ENCODE measurements around the gene RYR3. TPM values are rescaled to one million over a fixed set of nuclear protein-coding genes. Genes with fewer than 3 reads are reported as not detected.

The RYR3 gene
- total and polyA plus RNA-seq, 2 donors (not counting 1 experiment from before 2014, with no cell fraction given) = not detected

GRCh38 chr15:33357845-33358244 is 47.1 kb downstream of the RYR3 start:
- ATAC-seq (ENCODE audit: low read depth) (no peak), DNase-seq (no peak)
- WGBS (ENCODE audit: insufficient coverage) = 84% methylated on average over 3 of the region's 4 CpGs
- Mint-ChIP-seq H3K4me1 (no peaks in the 10 kb centered on the region), H3K27me3 (peaks cover 10% of the 10 kb centered on the region), H3K4me3 (no peak overlapping the region), H3K27ac (no peak overlapping the region), H3K9me3 (ENCODE audit: insufficient read depth) (no peaks in the 10 kb centered on the region)
- no peak overlapping the region for H3K27ac ChIP-seq (ENCODE audit: low read length in 2 of 2)
- no peaks in the 10 kb centered on the region for H3K79me2 ChIP-seq (ENCODE audit: control insufficient read depth, insufficient read depth, low read length)
- intact Hi-C loops (cut with micrococcal nuclease) = no loop called here
- no peaks in the 10 kb centered on the region for H3K36me3 ChIP-seq (replicated peaks in 1 of 2; ENCODE audit: control extremely low read depth in 1 of 2, control insufficient read depth in 1 of 2, extremely low read depth in 1 of 2, insufficient read depth in 2 of 2, low read length in 1 of 2)
- ChIA-PET POLR2A (no interaction called here), CTCF (no interaction called here)
- H3K9me3 ChIP-seq (ENCODE audit: control extremely low read depth in 1 of 3, control insufficient read depth in 2 of 3, insufficient read depth in 1 of 3, low read length in 2 of 3) = no peaks in the 10 kb centered on the region
- H4K20me1 ChIP-seq (ENCODE audit: control insufficient read depth, insufficient read depth, low read length, poor library complexity, severe bottlenecking) = no peaks in the 10 kb centered on the region
- H2AFZ ChIP-seq (ENCODE audit: insufficient read depth, low read depth, low read length, poor library complexity, severe bottlenecking) = no peak overlapping the region
- H3K4me2 ChIP-seq (replicated peaks; ENCODE audit: low read depth, low read length, poor library complexity, severe bottlenecking) = no peak overlapping the region
- peaks cover 0 to 2% (median 0%) of the 10 kb centered on the region in 4 experiments for H3K27me3 ChIP-seq (replicated peaks in 1 of 4; ENCODE audit: control extremely low read depth in 1 of 4, control insufficient read depth in 3 of 4, insufficient read depth in 4 of 4, low read length in 3 of 4)
- no peak overlapping the region for H3K9ac ChIP-seq (ENCODE audit: low read length)
- no peaks in the 10 kb centered on the region for H3K4me1 ChIP-seq (ENCODE audit: control insufficient read depth in 2 of 2, insufficient read depth in 2 of 2, low read length in 2 of 2)
- H3K4me3 ChIP-seq (ENCODE audit: control extremely low read depth in 1 of 5, extremely low read depth in 1 of 5, insufficient read depth in 1 of 5, low read depth in 2 of 5, low read length in 4 of 5) = no peak overlapping the region
- TF ChIP-seq, protein P1, sequence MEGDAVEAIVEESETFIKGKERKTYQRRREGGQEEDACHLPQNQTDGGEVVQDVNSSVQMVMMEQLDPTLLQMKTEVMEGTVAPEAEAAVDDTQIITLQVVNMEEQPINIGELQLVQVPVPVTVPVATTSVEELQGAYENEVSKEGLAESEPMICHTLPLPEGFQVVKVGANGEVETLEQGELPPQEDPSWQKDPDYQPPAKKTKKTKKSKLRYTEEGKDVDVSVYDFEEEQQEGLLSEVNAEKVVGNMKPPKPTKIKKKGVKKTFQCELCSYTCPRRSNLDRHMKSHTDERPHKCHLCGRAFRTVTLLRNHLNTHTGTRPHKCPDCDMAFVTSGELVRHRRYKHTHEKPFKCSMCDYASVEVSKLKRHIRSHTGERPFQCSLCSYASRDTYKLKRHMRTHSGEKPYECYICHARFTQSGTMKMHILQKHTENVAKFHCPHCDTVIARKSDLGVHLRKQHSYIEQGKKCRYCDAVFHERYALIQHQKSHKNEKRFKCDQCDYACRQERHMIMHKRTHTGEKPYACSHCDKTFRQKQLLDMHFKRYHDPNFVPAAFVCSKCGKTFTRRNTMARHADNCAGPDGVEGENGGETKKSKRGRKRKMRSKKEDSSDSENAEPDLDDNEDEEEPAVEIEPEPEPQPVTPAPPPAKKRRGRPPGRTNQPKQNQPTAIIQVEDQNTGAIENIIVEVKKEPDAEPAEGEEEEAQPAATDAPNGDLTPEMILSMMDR (IDR thresholded peaks at IDR 0.05) = no peak
- no peak for TF ChIP-seq EZH2 (IDR thresholded peaks at IDR 0.05; ENCODE audit: borderline replicate concordance, insufficient read depth, low read depth, low read length, poor library complexity, severe bottlenecking)

- intact Hi-C loops (cut with micrococcal nuclease) = no loop called here
- no peak for TF ChIP-seq EZH2 (IDR thresholded peaks at IDR 0.05; ENCODE audit: borderline replicate concordance, insufficient read depth, low read depth, low read length, poor library complexity, severe bottlenecking)
- TF ChIP-seq, protein P1 (IDR thresholded peaks at IDR 0.05) = no peak
- H3K4me3 ChIP-seq (ENCODE audit: control extremely low read depth in 1 of 5, extremely low read depth in 1 of 5, insufficient read depth in 1 of 5, low read depth in 2 of 5, low read length in 4 of 5) = no peak overlapping the region
- WGBS (ENCODE audit: insufficient coverage) = no CpG with 5 or more reads among the region's 2 CpGs
- Mint-ChIP-seq H3K4me3 (no peak overlapping the region), H3K27me3 (peaks cover 10% of the 10 kb centered on the region), H3K4me1 (no peaks in the 10 kb centered on the region), H3K9me3 (ENCODE audit: insufficient read depth) (no peaks in the 10 kb centered on the region), H3K27ac (no peak overlapping the region)
- no peaks in the 10 kb centered on the region for H4K20me1 ChIP-seq (ENCODE audit: control insufficient read depth, insufficient read depth, low read length, poor library complexity, severe bottlenecking)
- ChIA-PET POLR2A (no interaction called here), CTCF (no interaction called here)
- no peaks in the 10 kb centered on the region for H3K9me3 ChIP-seq (ENCODE audit: control extremely low read depth in 1 of 3, control insufficient read depth in 2 of 3, insufficient read depth in 1 of 3, low read length in 2 of 3)
- H2AFZ ChIP-seq (ENCODE audit: insufficient read depth, low read depth, low read length, poor library complexity, severe bottlenecking) = no peak overlapping the region
- no peak overlapping the region for H3K27ac ChIP-seq (ENCODE audit: low read length in 2 of 2)
- no peak for DNase-seq
- ATAC-seq (ENCODE audit: low read depth) = no peak
- H3K9ac ChIP-seq (ENCODE audit: low read length) = no peak overlapping the region
- no peaks in the 10 kb centered on the region for H3K79me2 ChIP-seq (ENCODE audit: control insufficient read depth, insufficient read depth, low read length)
- H3K36me3 ChIP-seq (replicated peaks in 1 of 2; ENCODE audit: control extremely low read depth in 1 of 2, control insufficient read depth in 1 of 2, extremely low read depth in 1 of 2, insufficient read depth in 2 of 2, low read length in 1 of 2) = no peaks in the 10 kb centered on the region
- no peak overlapping the region for H3K4me2 ChIP-seq (replicated peaks; ENCODE audit: low read depth, low read length, poor library complexity, severe bottlenecking)
- no peaks in the 10 kb centered on the region for H3K4me1 ChIP-seq (ENCODE audit: control insufficient read depth in 2 of 2, insufficient read depth in 2 of 2, low read length in 2 of 2)
- H3K27me3 ChIP-seq (replicated peaks in 1 of 4; ENCODE audit: control extremely low read depth in 1 of 4, control insufficient read depth in 3 of 4, insufficient read depth in 4 of 4, low read length in 3 of 4) = no peaks in the 10 kb centered on the region
Observed at GRCh38 chr15:33358306-33358705, 47.5 kb downstream of the RYR3 start.
